Measurements from ENCODE around the gene FGF23.
"Not testable (repeated sequence)": the region's sequence is repeated elsewhere in the genome, so short reads cannot be mapped to it uniquely, and the experiment has no call there.

Gene FGF23

DNA sequence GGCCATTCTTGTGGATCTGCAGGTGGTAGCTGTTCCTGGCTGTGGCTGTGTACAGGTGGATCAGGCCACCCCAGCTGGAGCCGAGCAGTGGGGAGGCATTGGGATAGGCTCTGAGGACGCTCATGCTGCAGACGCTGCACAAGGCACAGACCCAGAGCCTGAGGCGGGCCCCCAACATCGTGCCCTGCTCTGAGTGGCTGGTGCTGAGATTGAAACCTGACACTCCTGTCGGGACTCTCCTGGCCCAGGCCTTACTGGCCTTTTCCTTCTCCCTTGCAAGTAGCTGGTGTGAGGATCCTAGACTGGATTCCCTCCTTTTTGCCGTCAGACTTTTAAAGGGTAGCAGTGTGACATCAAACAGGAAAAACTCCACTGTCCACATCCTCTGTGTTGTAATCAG, at the start of gene FGF23:
Gene FGF23 (minus strand): TSS at position 308 of the 400 bp plus-strand sequence. CDS start 130 bp downstream, at position 178.
- no peak for DNase-seq

DNA sequence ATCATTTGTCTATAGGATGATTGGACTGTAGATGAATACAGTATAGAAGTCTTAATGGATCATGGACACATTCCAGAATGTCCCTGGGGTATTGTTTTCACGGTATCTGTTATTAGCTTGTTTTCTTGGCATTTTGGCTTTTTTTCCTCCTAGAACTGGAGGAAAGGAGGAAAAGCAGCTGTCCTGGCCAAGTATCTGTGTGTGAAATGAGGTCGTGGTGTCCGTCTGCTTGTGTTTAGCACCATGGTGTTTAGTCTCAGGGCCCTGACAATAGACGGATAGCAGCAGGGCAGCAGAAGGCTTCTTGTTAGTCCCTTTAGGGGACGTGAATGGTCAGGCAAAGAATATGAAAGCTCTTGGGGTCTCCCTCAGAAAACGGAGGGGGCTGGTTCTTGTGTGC, 44.9 kb upstream of the FGF23 start:
- no peak for DNase-seq

DNA sequence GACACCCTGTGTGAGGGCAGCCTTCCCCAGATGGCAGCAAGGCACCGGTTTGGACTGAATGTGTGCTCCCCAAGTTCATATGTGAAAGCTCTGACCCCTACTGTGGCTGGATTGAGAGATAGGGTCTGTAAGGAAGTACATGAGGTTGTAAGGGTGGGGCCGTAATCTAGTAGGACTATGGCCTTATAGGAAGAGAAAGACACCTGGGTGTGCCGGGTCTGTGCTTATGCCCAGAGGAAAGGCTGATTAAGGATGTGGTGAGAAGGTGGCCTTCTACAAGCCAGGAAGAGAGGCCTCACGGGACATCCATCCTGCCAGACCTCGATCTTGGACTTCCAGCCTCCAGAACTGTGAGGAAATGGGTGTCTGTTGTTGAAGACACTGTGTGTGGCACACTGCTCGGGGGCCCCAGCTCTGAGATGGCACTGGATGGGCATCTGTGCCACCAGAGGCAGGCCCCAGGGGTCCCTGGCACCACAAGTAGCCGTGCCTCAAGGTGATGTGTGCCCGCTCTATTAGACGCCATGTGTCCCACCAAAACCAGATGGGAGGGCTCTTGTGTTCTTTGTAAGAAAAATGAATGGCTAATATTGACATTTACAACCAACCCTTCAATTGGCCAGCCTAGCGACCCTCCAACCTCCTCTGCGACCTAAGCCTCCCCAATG, 44.1 kb upstream of the FGF23 start:
- no peak for DNase-seq

DNA sequence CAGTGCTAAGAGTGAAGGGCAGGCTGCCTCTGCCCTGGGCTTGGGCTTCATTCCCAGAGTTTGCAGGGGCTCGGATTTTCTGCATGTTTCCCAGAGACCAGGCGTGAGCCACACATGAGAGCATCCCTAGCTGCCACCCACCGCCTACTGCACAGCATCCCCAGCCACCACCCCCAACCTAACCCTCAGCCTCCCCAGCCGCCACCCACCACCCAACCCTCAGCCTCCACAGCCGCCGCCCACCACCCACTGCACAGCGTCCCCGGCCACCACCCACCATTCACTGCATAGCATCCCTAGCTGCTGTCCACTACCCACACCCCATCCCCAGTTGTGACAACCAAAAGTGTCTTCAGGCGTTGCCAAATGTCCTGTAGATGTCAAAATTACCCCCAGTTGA, 43.5 kb upstream of the FGF23 start:
- no peak for DNase-seq

DNA sequence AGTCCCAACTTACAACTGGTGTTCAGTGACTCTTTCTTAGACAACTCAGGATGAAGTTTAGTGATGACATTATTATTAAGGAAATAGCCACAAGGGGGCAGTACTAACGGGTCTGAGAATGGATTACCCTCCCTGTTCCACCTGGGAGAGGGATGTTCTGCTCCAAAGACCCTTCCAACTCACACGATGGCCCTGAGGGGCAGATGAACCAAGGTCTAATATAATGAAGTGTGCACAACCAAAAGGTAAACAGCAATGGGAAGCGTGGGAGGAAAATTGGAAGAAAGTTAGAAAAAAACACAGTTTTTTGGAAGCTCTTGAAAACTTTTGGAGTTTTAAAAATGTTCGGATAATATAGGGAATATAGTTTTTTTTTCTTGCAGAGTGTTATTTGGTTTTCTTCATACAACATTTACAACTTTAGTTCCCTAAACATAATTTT, 42.1 kb upstream of the FGF23 start:
- peak in 1 of 2 experiments; percentile 15 for DNase-seq

DNA sequence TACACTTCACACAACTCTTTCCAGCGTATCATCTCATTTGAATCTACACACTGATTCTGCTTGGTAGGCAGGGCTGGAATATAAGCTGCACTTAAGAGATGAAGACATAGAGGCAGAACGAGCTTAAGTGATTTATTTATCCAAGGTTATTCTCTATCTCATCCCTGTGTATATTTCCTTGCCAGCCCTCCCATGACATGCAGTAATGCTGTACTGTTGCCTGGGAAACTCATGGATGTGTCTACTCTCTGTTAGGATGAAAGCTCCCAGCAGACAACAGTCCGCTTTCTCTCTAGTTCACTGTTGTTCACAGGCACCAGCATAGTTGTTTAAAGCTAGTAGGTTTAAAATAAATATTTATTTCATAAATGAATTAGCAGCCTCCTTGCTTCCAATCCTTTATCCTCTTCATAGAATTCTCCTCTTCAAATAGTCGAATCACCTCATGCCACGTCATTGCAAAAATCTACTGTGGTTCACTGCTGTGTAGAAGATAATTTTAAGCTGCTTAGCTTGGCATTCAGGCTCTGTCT, 40.7 kb upstream of the FGF23 start:
- no peak for DNase-seq

DNA sequence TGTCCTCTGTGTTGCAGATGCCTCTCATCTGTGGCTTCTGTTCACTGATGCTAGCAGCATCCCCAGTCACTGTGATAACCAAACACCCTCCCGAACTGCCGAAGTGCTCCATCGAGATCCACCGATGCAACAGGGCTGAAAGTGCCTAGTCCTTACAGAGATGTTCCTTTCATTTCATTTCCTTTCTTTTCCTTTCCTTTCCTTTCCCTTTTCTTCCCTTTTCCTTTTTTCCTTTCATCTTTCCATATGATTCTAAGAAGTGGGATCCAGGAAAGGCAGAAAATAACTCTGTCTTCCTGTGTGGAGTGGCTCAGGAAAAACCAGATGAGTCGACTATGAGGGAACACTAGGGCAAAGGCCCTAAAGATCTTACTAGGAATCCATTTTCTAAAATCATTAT, 39.4 kb upstream of the FGF23 start:
- DNase-seq, result no peak

DNA sequence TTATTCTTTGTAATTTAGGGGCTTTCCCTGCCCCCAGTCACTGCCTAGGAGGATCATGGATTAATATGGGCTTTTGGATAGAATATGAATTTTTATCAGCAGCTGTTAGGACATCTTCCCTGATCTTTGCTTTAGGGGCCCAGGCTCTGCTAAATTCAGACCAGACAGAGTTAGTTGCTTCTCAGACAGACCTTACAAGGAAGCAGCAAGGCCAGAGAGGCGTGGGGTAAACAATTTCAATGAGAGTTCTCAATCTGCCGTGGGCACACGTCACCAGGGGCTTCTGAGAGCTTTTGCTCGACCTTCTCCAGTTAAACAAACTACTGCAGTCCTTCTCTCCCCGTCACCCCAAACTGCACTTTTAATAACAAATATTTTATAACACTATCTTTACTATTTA, 38.4 kb upstream of the FGF23 start:
- DNase-seq, result no peak

DNA sequence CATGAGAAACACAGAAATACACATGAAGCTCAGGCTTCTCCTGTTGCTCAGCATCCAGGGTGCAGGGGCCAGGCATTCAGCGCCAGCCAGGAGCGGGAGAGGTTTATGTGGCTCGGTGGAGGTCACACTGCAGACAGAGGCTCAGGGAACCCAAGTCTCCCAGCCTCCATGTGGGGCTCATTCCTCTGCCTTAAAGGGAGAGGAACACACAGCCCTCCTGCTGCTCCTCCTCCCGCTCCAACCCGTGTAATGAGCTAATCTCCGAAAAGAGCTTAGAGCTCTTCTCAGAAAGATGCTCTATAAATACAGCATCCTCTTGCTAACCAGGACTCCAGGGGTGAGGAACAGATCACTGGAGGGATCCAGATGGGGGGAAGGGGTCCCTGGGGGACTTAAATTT, 37.9 kb upstream of the FGF23 start:
- DNase-seq, result no peak

DNA sequence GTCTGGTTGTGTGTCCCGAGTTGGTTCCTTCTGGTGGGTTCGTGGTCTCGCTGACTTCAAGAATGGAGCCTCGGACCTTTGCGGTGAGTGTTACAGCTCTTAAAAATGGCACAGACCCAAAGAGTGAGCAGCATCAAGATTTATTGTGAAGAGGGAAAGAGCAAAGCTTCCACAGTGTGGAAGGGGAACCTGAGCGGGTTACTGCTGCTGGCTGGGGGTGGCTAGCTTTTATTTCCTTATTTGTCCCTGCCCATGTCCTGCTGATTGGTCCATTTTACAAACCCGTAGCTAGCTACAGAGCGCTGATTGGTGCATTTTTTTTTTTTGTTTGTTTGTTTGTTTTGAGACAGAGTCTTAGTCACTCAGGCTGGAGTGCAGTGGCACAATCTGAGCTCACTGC, 36.8 kb upstream of the FGF23 start:
- DNase-seq, result no peak

DNA sequence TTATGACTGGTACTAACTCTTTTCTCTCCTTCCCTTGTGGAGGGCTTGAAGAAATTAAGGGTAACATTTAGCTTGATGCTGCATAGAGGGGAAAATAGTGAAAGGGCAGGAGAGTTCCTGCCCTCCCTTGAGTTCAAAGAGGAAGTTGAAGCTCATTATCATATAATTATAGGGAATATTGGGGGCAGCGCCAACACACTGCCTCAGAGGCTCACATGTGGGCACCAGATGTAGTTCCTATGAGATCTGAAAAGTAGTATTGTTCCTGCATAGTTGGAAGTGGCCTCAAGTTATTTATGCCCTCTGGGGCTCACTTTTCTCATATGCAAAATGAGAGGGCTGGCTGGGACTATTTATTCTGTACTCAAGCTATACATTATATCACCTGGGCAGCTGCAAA, 33.0 kb upstream of the FGF23 start:
- DNase-seq, result no peak

DNA sequence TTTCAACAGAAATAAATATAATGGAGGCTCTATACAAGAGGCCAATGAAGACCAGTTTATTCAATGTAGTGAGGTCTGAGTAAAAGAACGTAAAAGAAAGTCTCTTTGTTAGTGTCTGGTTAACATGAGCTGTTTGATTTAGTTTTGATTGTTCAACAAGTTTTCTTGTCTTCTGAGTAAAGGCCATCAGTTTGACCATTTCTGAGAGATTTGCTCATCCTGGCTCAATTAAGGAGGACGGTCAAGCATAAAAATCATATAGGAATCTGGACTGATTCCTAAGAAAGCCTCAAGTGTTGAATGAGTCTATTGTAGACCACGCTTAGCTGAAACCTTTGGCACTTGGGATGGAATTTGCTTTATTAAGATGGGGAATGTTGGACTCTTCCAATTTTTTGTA, 32.5 kb upstream of the FGF23 start:
- DNase-seq, result no peak

DNA sequence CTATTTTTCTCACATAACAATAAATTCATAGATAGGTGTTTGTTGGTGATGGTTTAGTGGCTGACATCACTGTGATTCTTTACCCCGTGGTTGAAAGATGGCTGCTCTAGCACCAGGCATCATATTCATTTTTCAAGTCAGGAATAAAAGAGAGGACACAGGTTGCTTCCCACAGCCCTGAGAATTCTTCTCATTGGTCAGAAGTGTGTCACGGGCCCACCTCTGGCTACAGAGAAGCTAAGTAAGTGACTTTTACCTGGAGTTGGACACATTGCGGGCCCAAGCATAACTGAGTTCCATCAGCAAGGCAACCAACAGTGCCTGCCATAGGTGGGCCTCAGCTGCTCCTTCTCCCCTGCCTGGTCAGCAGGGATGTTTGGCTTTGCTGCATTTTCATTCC, 27.6 kb upstream of the FGF23 start:
- no peak for DNase-seq

DNA sequence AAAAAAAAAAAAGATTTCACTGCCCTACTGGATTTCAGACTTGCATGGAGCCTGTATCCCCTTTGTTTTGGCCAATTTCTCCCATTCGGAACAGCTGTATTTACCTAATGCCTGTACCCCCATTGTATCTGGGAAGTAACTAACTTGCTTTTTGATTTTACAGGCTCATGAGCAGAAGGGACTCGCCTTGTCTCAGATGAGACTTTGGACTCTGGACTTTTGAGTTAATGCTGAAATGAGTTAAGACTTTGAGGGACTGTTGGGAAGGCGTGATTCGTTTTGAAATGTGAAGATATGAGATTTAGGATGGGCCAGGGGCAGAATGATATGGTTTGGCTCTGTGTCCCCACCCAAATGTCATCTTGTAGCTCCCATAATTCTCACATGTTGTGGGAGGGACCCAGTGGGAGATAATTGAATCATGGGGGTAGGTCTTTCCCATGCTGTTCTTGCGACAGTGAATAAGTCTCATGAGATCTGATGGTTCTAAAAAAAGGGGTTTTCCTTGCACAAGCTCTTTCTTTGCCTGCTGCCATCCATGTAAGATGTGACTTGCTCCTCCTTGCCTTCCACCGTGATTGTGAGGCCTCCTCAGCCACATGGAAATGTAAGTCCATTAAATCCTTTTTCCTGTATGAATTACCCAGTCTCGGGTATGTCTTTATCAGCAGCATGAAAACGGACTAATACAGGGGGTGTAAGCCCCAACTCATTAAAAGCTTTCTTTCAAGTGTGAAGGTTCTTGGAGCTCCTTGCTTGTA, 25.5 kb upstream of the FGF23 start:
- DNase-seq, result not testable (repeated sequence)

DNA sequence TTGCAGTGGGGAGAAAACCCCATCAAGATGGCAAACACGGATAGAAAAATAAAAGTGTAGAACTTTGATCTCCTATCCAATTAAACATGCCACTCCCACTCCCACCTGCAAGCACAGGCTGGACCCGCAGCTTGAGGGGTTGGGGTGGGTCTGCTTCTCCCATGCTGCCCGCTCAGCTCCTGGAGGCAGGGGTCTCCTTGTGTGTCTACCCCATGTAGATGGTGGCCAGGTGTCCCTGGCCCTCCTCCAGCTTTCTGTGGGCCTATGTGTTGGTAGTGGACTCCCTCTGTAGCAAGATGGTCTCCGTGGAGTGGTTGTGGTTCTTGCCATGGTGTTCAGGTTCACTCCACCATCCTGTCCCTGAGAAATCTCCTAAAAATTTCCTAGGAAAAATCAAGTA, 23.5 kb upstream of the FGF23 start:
- no peak for DNase-seq

DNA sequence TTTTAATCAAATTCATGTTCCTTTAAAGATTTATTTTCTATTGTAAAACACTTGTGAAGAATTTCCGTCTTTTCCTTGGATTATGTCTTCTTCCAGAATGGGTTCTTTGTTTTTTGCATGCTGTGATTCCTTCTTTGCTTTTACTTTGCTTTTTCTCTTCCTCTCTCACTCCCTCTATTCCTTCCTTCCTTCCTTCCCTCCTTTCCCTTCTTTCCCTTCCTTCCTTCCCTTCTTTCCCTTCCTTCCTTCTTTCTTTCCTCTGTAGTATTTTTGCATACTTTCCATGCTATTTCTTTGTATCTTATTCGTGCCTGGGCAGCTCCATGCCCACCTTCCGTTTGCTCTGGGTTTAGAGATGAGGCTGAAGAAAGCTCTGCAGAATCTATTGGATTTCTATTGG, 21.6 kb upstream of the FGF23 start:
- no peak for DNase-seq

DNA sequence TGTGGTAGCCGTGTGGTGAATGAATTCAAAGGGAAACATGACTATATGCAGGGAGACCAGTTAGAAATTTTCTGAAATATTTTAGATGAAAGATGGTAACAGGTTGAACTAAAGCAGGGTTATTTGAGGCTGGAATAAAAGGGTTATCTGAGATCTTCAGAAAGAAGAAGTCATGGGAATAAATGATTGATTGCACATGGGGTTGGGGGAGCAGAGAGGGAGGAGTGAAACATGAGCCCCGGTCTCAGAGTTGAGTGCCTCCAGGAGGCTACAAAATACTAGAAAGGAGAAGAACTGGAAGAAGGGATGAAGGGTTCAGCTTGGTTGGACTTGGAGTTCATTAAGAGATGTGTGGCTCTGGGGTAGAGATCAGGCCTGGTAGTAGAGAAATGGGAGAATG, 16.3 kb upstream of the FGF23 start:
- no peak for DNase-seq

DNA sequence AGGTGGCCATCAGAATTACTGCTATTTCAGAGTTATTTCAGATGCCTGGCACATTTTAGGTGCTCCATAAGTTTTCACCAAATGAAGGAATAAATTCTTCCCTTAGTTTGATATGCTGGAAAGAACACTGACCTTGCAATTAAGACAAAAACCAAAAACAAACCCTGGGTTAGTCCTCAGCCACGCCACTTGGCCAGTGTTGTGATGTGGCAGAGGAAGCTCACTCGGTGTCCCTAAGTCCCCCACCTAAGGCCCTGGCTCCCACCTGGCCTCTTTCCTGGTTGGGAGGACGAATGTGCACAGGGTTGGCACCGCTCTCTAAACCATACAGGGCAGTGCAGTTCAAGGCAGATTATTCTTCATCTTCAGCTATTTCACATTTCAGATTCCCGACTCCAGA, 13.7 kb upstream of the FGF23 start:
- DNase-seq, result no peak

DNA sequence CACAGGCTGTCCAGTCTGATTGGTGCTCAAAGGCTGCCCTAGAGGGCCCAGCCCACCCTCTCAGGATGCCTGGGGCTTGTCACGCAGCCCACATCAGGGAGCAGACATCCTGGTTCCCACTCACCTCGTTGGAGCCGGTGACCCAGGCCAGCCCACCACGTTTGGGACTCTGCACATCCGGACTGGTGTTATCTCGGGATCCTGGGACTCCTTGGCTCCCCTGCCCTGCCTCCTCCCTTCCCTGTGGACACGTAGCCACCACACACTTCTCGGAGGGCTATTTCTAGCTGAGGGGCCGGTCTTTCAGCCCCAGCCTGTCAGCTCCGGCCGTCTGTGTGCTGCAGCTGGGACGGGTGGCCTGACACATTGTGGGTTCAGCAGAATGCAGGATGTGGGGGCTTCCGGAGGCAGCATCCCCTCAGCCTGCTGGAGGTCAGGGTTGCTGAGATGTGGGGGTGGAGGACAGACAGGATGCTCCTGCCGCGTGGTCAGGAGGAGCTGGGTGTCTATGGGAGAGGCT, 12.8 kb upstream of the FGF23 start:
- no peak for DNase-seq

DNA sequence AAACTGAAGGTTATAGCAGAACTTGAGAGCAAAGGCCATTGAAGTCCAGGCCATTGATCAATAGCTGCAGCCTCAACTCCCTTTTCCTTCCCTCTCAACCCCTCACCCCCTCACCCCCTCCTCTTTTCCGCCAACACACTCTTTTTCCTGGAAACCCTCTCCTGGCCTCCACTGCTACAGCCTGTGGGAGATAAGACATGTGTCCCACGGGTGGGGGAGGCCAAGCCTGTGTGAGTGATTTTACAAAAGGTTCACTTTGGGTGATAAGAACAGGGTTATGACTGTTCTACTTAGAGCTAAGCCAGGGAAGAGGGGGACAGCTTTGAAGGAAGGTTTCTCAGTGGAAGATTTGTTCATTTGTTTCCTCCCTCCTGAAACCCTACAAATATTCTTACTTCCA, 9.2 kb upstream of the FGF23 start:
- DNase-seq, result no peak

DNA sequence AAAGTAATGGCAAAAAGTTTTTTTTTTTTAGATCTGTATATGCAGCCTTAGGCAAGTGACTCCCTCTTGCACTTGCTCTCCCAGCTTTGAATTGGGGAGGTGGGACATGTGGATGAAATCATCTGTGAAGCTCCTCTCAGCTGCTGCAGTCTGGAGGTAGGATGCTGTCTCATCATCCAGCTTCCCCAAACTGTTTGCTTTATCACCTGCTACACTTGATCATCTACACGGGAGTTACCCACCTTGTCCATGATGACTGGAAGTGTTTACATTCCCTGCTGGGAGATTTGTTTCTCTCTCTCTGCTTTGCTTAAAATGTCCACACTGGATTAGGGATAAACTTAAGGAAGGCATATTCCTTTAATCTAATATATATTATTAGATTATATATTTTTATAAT, 8.5 kb upstream of the FGF23 start:
- no peak for DNase-seq

DNA sequence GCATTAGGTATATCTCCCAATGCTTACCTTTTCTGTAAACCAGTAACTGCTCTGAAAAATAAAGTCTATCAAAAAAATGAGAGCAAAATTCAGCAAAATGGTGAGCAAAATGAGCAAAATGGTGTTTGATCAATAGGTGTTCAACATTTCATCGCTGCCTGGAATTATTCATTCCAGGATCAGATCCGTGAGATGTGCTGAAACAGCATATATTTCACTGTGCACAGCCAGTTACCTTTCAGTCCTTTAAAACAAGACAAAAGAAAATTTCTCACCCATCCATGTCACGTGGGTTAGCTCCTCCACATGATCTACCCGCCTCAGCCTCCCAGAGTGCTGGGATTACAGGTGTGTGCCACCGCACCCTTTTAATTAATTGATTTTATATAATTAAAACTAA, 8.1 kb upstream of the FGF23 start:
- no peak for DNase-seq

DNA sequence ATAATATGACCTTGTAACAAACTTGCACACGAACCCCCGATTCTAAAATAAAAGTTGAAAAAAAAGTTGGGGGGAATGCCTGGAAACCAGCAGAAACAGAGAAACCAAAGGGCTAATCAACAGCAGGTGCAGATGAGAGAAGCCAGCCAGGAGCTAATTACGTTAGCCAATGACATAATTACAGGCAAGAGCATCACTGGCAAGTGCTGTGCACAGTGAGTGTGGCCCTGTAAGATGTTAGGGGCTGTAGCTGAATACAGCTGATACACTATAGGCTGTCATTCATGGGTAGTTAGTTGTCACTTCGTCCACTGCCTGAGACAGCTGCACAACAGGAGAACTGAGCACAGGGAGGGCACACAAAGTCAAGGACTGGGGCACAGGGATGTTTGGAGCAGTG, 7.3 kb upstream of the FGF23 start:
- no peak for DNase-seq

DNA sequence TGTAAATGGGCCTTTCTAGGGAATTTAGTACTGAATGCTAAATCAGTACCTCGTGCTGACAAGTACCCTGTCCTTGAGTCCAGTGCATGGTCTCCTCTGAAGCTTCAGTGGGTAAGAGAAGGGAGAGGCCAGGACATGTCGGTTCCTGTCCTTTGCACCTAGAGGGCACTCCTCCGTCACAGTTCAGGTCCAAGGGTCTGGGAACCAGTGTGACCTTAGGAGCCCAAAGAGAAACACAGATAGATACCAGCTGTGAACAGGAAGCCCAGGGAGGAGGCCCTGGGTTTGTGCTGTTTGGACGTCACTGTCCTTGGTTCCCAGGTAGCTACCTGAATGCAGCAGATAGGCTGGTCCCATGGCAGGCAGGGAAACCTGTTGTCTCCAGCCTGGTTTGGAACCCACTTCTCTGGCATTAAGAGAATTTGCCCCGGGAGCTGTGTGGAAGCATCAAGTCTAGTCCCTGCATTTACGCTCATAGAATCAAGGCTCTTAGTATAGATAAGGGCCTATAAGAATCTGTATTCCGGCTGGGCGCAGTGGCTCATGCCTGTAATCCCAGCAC, 3.9 kb upstream of the FGF23 start:
- no peak for DNase-seq
